Fibroblast of upper back skin (primary cell): ENCODE data around the gene TMEM50A.
A peak's percentile ranks its signal among the peaks of the same experiment; 100 is the strongest.
"Not testable (repeated sequence)": the region's sequence is repeated elsewhere in the genome, so short reads cannot be mapped to it uniquely, and the experiment has no call there.

Experiments used
- DNase-seq: peaks from one replicate; pipeline ENCODE4 v3.0.0-alpha.2; 2013

TMEM50A gene

GRCh38 chr1:25389721-25390120 is 51.6 kb downstream of the TMEM50A start:
- not testable (repeated sequence) for DNase-seq

- peak; percentile 40 for DNase-seq
Measured at GRCh38 chr1:25392841-25393240, 54.7 kb downstream of the TMEM50A start.

- not testable (repeated sequence) for DNase-seq
Measured at GRCh38 chr1:25397549-25397948, 59.4 kb downstream of the TMEM50A start.

GRCh38 chr1:25398079-25398478 is 59.9 kb downstream of the TMEM50A start:
- not testable (repeated sequence) for DNase-seq

- DNase-seq = not testable (repeated sequence)
Measured at GRCh38 chr1:25402947-25403803, 65.0 kb downstream of the TMEM50A start.

- DNase-seq = not testable (repeated sequence)
Measured at GRCh38 chr1:25405731-25406305, 67.7 kb downstream of the TMEM50A start.

- not testable (repeated sequence) for DNase-seq
Measured at GRCh38 chr1:25409641-25410427, 71.7 kb downstream of the TMEM50A start.
